Measurements from ENCODE around the gene NFKB1.

DNA sequence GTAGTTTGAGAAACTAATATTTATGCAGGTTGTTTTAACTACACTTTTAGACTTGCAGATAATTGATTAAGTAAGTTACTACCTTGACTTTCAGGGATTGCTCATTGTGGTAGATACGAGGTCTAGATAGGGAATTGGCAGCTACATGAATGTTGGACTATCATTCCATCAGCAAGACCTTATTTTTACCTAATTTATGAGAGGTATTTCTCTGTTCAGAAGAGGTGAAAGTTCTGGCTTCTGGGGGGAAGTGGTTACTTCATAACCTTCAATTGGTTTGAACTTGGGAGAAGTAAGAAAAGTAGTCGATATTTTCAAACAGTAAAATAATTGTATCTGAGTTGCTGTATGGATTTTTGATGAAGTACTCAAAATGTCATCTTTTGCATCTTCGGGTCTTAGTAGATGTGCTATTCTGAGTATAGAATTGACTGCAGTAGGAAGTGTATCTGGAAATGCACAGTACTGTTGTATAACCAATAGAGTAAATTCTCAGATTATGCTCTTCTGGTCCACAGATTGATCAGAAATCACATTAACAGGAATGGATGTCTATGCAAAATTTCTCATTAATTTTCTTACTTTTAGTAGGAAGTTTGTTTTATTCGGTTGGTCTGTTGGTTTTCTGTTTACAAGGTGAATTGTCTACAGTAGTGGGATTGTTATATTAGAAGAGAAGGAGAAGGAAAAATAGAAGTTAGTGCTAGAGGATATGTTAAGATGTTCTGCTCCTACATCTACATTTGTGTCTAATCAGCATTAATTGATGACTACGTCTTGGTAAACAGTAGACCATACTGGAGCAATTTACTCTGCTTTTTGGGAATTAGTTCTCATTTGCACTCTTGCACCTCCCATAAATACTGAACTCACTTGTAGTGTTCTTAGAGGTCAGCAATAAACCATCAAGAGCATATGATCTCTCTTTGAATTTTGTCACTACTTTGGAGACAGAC is 3.0 kb downstream of the NFKB1 start:
- TF ChIP-seq, protein P1, sequence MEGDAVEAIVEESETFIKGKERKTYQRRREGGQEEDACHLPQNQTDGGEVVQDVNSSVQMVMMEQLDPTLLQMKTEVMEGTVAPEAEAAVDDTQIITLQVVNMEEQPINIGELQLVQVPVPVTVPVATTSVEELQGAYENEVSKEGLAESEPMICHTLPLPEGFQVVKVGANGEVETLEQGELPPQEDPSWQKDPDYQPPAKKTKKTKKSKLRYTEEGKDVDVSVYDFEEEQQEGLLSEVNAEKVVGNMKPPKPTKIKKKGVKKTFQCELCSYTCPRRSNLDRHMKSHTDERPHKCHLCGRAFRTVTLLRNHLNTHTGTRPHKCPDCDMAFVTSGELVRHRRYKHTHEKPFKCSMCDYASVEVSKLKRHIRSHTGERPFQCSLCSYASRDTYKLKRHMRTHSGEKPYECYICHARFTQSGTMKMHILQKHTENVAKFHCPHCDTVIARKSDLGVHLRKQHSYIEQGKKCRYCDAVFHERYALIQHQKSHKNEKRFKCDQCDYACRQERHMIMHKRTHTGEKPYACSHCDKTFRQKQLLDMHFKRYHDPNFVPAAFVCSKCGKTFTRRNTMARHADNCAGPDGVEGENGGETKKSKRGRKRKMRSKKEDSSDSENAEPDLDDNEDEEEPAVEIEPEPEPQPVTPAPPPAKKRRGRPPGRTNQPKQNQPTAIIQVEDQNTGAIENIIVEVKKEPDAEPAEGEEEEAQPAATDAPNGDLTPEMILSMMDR (IDR thresholded peaks at IDR 0.05 in 4 of 5, conservative IDR thresholded peaks at IDR 0.05 in 1 of 5), result no peak
- no peak for TF ChIP-seq POLR2A (IDR thresholded peaks at IDR 0.05)
